GM23248 (cell line): ENCODE results near the gene HRH3.

Source experiments
- EZH2 ChIP-seq: fragments of 200-600 bp; sonication (generic); IDR thresholded peaks from 2 replicates; pipeline ENCODE4 v1.6.1; 2018; ENCODE audit warnings: antibody characterized with exemption, mild to moderate bottlenecking; ENCODE audit not compliant: insufficient read depth, poor library complexity, severe bottlenecking
- EZH2phosphoT487 ChIP-seq: fragments of 200-600 bp; sonication (generic); IDR thresholded peaks from 2 replicates; pipeline ENCODE4 v1.6.1; 2018; ENCODE audit warnings: antibody characterized with exemption, moderate library complexity, mild to moderate bottlenecking, low read depth; ENCODE audit not compliant: insufficient read depth

GRCh38 chr20:62190639-62191411, 29.3 kb downstream of the HRH3 start:
- TF ChIP-seq EZH2 (no peak), EZH2phosphoT487 (no peak)
